ENCODE measurements around the gene PRKCG.
"Not testable (repeated sequence)": the region's sequence is repeated elsewhere in the genome, so short reads cannot be mapped to it uniquely, and the experiment has no call there.

Gene PRKCG

GRCh38 chr19:53936029-53936428, 54.0 kb downstream of the PRKCG start:
- TF ChIP-seq CTCF (conservative IDR thresholded peaks at IDR 0.05): no peak
- H3K27ac ChIP-seq: no peak overlapping the region

GRCh38 chr19:53942001-53942786, 60.2 kb downstream of the PRKCG start:
- no peak for TF ChIP-seq CTCF (conservative IDR thresholded peaks at IDR 0.05)
- no peak overlapping the region for H3K27ac ChIP-seq

GRCh38 chr19:53944416-53944815, 62.4 kb downstream of the PRKCG start:
- H3K27ac ChIP-seq: no peak overlapping the region
- TF ChIP-seq CTCF (conservative IDR thresholded peaks at IDR 0.05): no peak

- no peak overlapping the region for H3K27ac ChIP-seq
- TF ChIP-seq CTCF (conservative IDR thresholded peaks at IDR 0.05): no peak
These were observed 62.9 kb downstream of the PRKCG start for GRCh38 chr19:53944933-53945332.

- no peak overlapping the region for H3K27ac ChIP-seq
- no peak for TF ChIP-seq CTCF (conservative IDR thresholded peaks at IDR 0.05)
These were observed 63.4 kb downstream of the PRKCG start for GRCh38 chr19:53945441-53945840.

- H3K27ac ChIP-seq: no peak overlapping the region
These were observed 64.0 kb downstream of the PRKCG start for GRCh38 chr19:53945998-53946397.

GRCh38 chr19:53947624-53948023, 65.6 kb downstream of the PRKCG start:
- H3K27ac ChIP-seq: no peak overlapping the region
- 0 out of 2 replicates have a peak, but pooled peaks have one; percentile 9 for TF ChIP-seq CTCF (conservative IDR thresholded peaks at IDR 0.05)

More at GRCh38 chr19:53945998-53946397, 64.0 kb downstream of the PRKCG start:
- no peak for TF ChIP-seq CTCF (conservative IDR thresholded peaks at IDR 0.05)

GRCh38 chr19:53948611-53949010, 66.6 kb downstream of the PRKCG start:
- not testable (repeated sequence) for H3K27ac ChIP-seq

Data from VCaP (cell line).